Activated T-helper 2 cell treated with anti-CD3 and anti-CD28 coated beads, Interferon-gamma antibody, Interleukin-2, Interleukin-4, amounts not matched to agents 10 μg/mL and 5 μg/mL and 100 μg/mL, durations not matched to agents 14 hours and 24 hours and 36 hours (primary cell): ENCODE data around the gene AURKB. TPM values are rescaled to one million over a fixed set of nuclear protein-coding genes. Genes with fewer than 3 reads are reported as not detected.
A peak's percentile ranks its signal among the peaks of the same experiment; 100 is the strongest.
"Not testable (repeated sequence)": the region's sequence is repeated elsewhere in the genome, so short reads cannot be mapped to it uniquely, and the experiment has no call there.

Experiments
- DNase-seq: peaks from one replicate; pipeline ENCODE4 v3.0.0; 2021; ENCODE audit warnings: low spot score
- H3K27ac Mint-ChIP-seq: one replicate; pipeline ENCODE4 v1.8.0; 2021; ENCODE audit warnings: mixed read lengths
- H3K27me3 Mint-ChIP-seq: one replicate; pipeline ENCODE4 v1.8.0; 2021; ENCODE audit warnings: low read depth, mixed read lengths
- H3K36me3 Mint-ChIP-seq: one replicate; pipeline ENCODE4 v1.8.0; 2021; ENCODE audit warnings: low read depth, mixed read lengths
- H3K4me1 Mint-ChIP-seq: one replicate; pipeline ENCODE4 v1.8.0; 2021; ENCODE audit warnings: low read depth, mixed read lengths
- H3K4me3 Mint-ChIP-seq: one replicate; pipeline ENCODE4 v1.8.0; 2021; ENCODE audit warnings: low read depth, mild to moderate bottlenecking, moderate library complexity, mixed read lengths
- H3K9me3 Mint-ChIP-seq: one replicate; pipeline ENCODE4 v1.8.0; 2021; ENCODE audit warnings: mixed read lengths
- intact Hi-C: fragments of 100-400 bp; cut with micrococcal nuclease; formaldehyde crosslinking; loops from one replicate; pipeline ENCODE4 v1.15.1; 2023
- total RNA-seq: library from RNA; stranded (reverse); gene quantifications from 2 replicates; pipeline ENCODE4 v1.2.3, GENCODE V29; 2022

Gene AURKB
- total RNA-seq, 1 donor from 2014 or later = 113 TPM

GRCh38 chr17:8175795-8176196 lies 34.6 kb downstream of the AURKB start:
- H3K27me3 Mint-ChIP-seq = no peaks in the 10 kb centered on the region
- peaks cover 38% of the 10 kb centered on the region for H3K4me1 Mint-ChIP-seq
- DNase-seq = no peak
- intact Hi-C loops = no loop called here
- H3K27ac Mint-ChIP-seq = peak overlapping the region; percentile 91
- H3K4me3 Mint-ChIP-seq = peak overlapping the region; percentile 95
- H3K36me3 Mint-ChIP-seq = no peaks in the 10 kb centered on the region
- no peaks in the 10 kb centered on the region for H3K9me3 Mint-ChIP-seq

- H3K27me3 Mint-ChIP-seq = no peaks in the 10 kb centered on the region
- H3K9me3 Mint-ChIP-seq = no peaks in the 10 kb centered on the region
- H3K27ac Mint-ChIP-seq = peak overlapping the region; percentile 100
- peak overlapping the region; percentile 86 for H3K4me3 Mint-ChIP-seq
- DNase-seq = no peak
- intact Hi-C loops = loop anchor here (1.0 to 5.0 kb wide), 4 partner anchors 10 to 52 kb away; partner anchors contain the start of gene HES7
- H3K4me1 Mint-ChIP-seq = peaks cover 38% of the 10 kb centered on the region
- H3K36me3 Mint-ChIP-seq = no peaks in the 10 kb centered on the region
Measured at GRCh38 chr17:8173871-8174322, 36.5 kb downstream of the AURKB start.

- Mint-ChIP-seq H3K9me3 (no peaks in the 10 kb centered on the region), H3K36me3 (no peaks in the 10 kb centered on the region), H3K4me3 (peak overlapping the region; percentile 86), H3K4me1 (peaks cover 40% of the 10 kb centered on the region), H3K27me3 (no peaks in the 10 kb centered on the region), H3K27ac (peak overlapping the region; percentile 100)
- DNase-seq = peak; percentile 79
- intact Hi-C loops = loop anchor here (1.0 to 5.0 kb wide), 4 partner anchors 9 to 51 kb away; partner anchors contain the start of gene HES7
Measured at GRCh38 chr17:8173056-8173870, 37.1 kb downstream of the AURKB start.

- intact Hi-C loops = loop anchor here (5.0 kb wide), 1 partner anchor 48 kb away; the partner anchor contains the start of gene HES7
- H3K27ac Mint-ChIP-seq, DNase-seq, H3K9me3 Mint-ChIP-seq, H3K27me3 Mint-ChIP-seq, H3K4me3 Mint-ChIP-seq, H3K36me3 Mint-ChIP-seq: not testable (repeated sequence)
- peaks cover 26% of the 10 kb centered on the region for H3K4me1 Mint-ChIP-seq
Measured at GRCh38 chr17:8170186-8170585, 40.2 kb downstream of the AURKB start.

GRCh38 chr17:8167526-8167925 lies 42.8 kb downstream of the AURKB start:
- H3K27ac Mint-ChIP-seq = no peak overlapping the region
- intact Hi-C loops = no loop called here

GRCh38 chr17:8166731-8167130 lies 43.6 kb downstream of the AURKB start:
- Mint-ChIP-seq H3K4me3 (no peak overlapping the region), H3K27me3 (no peaks in the 10 kb centered on the region), H3K4me1 (peaks cover 28% of the 10 kb centered on the region), H3K9me3 (no peaks in the 10 kb centered on the region), H3K27ac (no peak overlapping the region), H3K36me3 (peaks cover 2% of the 10 kb centered on the region)
- intact Hi-C loops = no loop called here
- DNase-seq = no peak

More at GRCh38 chr17:8167526-8167925, 42.8 kb downstream of the AURKB start:
- H3K4me3 Mint-ChIP-seq = no peak overlapping the region
- no peaks in the 10 kb centered on the region for H3K27me3 Mint-ChIP-seq
- no peaks in the 10 kb centered on the region for H3K9me3 Mint-ChIP-seq
- DNase-seq = no peak
- peaks cover 29% of the 10 kb centered on the region for H3K4me1 Mint-ChIP-seq
- H3K36me3 Mint-ChIP-seq = no peaks in the 10 kb centered on the region

GRCh38 chr17:8164815-8165131 lies 45.6 kb downstream of the AURKB start:
- H3K27ac Mint-ChIP-seq = peak overlapping the region; percentile 99
- no peaks in the 10 kb centered on the region for H3K9me3 Mint-ChIP-seq
- peaks cover 22% of the 10 kb centered on the region for H3K36me3 Mint-ChIP-seq
- peaks cover 45% of the 10 kb centered on the region for H3K4me1 Mint-ChIP-seq
- DNase-seq = no peak
- no peaks in the 10 kb centered on the region for H3K27me3 Mint-ChIP-seq
- H3K4me3 Mint-ChIP-seq = peak overlapping the region; percentile 85
- intact Hi-C loops = loop anchor here (1.0 kb wide), 1 partner anchor 9 kb away; no protein-coding TSS in a partner anchor

- Mint-ChIP-seq H3K4me1 (peaks cover 50% of the 10 kb centered on the region), H3K27me3 (no peaks in the 10 kb centered on the region), H3K4me3 (peak overlapping the region; percentile 85), H3K27ac (peak overlapping the region; percentile 99), H3K36me3 (peaks cover 27% of the 10 kb centered on the region), H3K9me3 (no peaks in the 10 kb centered on the region)
- DNase-seq = peak; percentile 65
- intact Hi-C loops = loop anchor here (1.0 kb wide), 1 partner anchor 9 kb away; no protein-coding TSS in a partner anchor
Measured at GRCh38 chr17:8163978-8164814, 46.2 kb downstream of the AURKB start.

- peaks cover 34% of the 10 kb centered on the region for H3K36me3 Mint-ChIP-seq
- peaks cover 55% of the 10 kb centered on the region for H3K4me1 Mint-ChIP-seq
- intact Hi-C loops = no loop called here
- H3K27ac Mint-ChIP-seq = peak overlapping the region; percentile 99
- H3K4me3 Mint-ChIP-seq = peak overlapping the region; percentile 85
- DNase-seq = no peak
- H3K27me3 Mint-ChIP-seq = no peaks in the 10 kb centered on the region
- no peaks in the 10 kb centered on the region for H3K9me3 Mint-ChIP-seq
Measured at GRCh38 chr17:8162997-8163977, 47.1 kb downstream of the AURKB start.

- Mint-ChIP-seq H3K4me3 (peak within 1 kb of the TSS; percentile 85), H3K27me3 (no peaks in the 10 kb centered on the region)
- intact Hi-C loops = no loop called here
Measured at GRCh38 chr17:8162233-8162996, 48.0 kb downstream of the AURKB start, which contains the start of gene VAMP2. Gene VAMP2, minus strand, starts transcription at chr17:8162948. Its CDS starts 69 bp downstream, at chr17:8162879.

More at GRCh38 chr17:8162233-8162996, 48.0 kb downstream of the AURKB start, which contains the start of gene VAMP2:
- peaks cover 55% of the 10 kb centered on the region for H3K4me1 Mint-ChIP-seq
- peak; percentile 80 for DNase-seq
- H3K27ac Mint-ChIP-seq = peak within 1 kb of the TSS; percentile 99
- H3K36me3 Mint-ChIP-seq = peaks cover 34% of the 10 kb centered on the region
- no peaks in the 10 kb centered on the region for H3K9me3 Mint-ChIP-seq
